Sigmoid colon (tissue), 3 donors: ENCODE results near the gene RBPMS2.

Experiments used
- POLR2A ChIP-seq, 2 donors: fragments of 450-650 bp; IDR thresholded peaks; one replicate each; pipeline ENCODE4 v1.6.1; 2016; ENCODE audit warnings: antibody characterized with exemption in 2 of 2, mild to moderate bottlenecking in 2 of 2, moderate library complexity in 2 of 2
- TF ChIP-seq, protein P1 (sequence below), 4 experiments: fragments of 450-650 bp in 3 of 4; fragments of 200-600 bp in 1 of 4; IDR thresholded peaks; one replicate each; pipeline ENCODE4 v1.5.1; 2016 to 2019; ENCODE audit warnings: antibody characterized with exemption in 4 of 4, mild to moderate bottlenecking in 3 of 4, moderate library complexity in 2 of 4

GRCh38 chr15:64783796-64784195 is 8.4 kb upstream of the RBPMS2 start:
- TF ChIP-seq, protein P1, sequence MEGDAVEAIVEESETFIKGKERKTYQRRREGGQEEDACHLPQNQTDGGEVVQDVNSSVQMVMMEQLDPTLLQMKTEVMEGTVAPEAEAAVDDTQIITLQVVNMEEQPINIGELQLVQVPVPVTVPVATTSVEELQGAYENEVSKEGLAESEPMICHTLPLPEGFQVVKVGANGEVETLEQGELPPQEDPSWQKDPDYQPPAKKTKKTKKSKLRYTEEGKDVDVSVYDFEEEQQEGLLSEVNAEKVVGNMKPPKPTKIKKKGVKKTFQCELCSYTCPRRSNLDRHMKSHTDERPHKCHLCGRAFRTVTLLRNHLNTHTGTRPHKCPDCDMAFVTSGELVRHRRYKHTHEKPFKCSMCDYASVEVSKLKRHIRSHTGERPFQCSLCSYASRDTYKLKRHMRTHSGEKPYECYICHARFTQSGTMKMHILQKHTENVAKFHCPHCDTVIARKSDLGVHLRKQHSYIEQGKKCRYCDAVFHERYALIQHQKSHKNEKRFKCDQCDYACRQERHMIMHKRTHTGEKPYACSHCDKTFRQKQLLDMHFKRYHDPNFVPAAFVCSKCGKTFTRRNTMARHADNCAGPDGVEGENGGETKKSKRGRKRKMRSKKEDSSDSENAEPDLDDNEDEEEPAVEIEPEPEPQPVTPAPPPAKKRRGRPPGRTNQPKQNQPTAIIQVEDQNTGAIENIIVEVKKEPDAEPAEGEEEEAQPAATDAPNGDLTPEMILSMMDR (IDR thresholded peaks at IDR 0.05): no peak
- TF ChIP-seq POLR2A (IDR thresholded peaks at IDR 0.05): no peak
